K562 (cell line): ENCODE data around the gene MDM4. TPM values are rescaled to one million over a fixed set of nuclear protein-coding genes. Genes with fewer than 3 reads are reported as not detected.

ENCODE experiments used
- GABPB1 ChIP-seq: sonication (generic); formaldehyde crosslinking; IDR thresholded peaks from 2 replicates; pipeline ENCODE4 v1.8.0; 2022; ENCODE audit warnings: mild to moderate bottlenecking, missing genetic modification reagents
- KHSRP ChIP-seq: fragments of 450-650 bp; IDR thresholded peaks from 2 replicates; pipeline ENCODE4 v1.6.1; 2017
- MCM3 ChIP-seq: fragments of 450-650 bp; IDR thresholded peaks from 2 replicates; pipeline ENCODE4 v1.6.1; 2016
- NFE2L1 ChIP-seq: fragments of 450-650 bp; IDR thresholded peaks from 2 replicates; pipeline ENCODE4 v1.6.1; 2016; ENCODE audit warnings: missing genetic modification characterization, low read depth, mild to moderate bottlenecking, missing compliant biosample characterization, moderate library complexity, borderline replicate concordance
- PTRF ChIP-seq: fragments of 450-650 bp; IDR thresholded peaks from 2 replicates; pipeline ENCODE4 v1.6.1; 2016; ENCODE audit warnings: mild to moderate bottlenecking, missing genetic modification characterization, missing compliant biosample characterization
- RCOR1 ChIP-seq, 2 experiments: IDR thresholded peaks; 2 replicates each; pipeline ENCODE4 v1.6.1; 2012; ENCODE audit warnings: low read depth in 2 of 2, low read length in 2 of 2, borderline replicate concordance in 1 of 2, improper control_type of control experiment in 1 of 2
- ZFP30 ChIP-seq: fragments of 250-450 bp; sonication (Bioruptor Pico); IDR thresholded peaks from 2 replicates; pipeline ENCODE4 v1.8.0; 2022; ENCODE audit warnings: moderate library complexity, mild to moderate bottlenecking, inconsistent platforms, borderline replicate concordance
- ZNF551 ChIP-seq: fragments of 250-450 bp; sonication (Bioruptor Pico); IDR thresholded peaks from 2 replicates; pipeline ENCODE4 v1.5.0; 2021; ENCODE audit warnings: mild to moderate bottlenecking, moderate library complexity
- ZNF644 ChIP-seq: fragments of 200-800 bp; sonication (Bioruptor generic); IDR thresholded peaks from 2 replicates; pipeline ENCODE4 v1.6.1; 2016; ENCODE audit warnings: low read depth, missing genetic modification characterization, missing compliant biosample characterization
- ZZZ3 ChIP-seq: fragments of 450-650 bp; IDR thresholded peaks from 2 replicates; pipeline ENCODE4 v1.6.1; 2016; ENCODE audit warnings: antibody characterized with exemption, mild to moderate bottlenecking, moderate library complexity
- polyA plus RNA-seq, 8 experiments: library from polyadenylated mRNA; depleted of rRNA in 4 of 8; stranded (reverse) in 5 of 8; unstranded in 3 of 8; fragments of >200 nt; fragmentation: Nextera tagmentation in 2 of 8; fragmentation: Illumina TruSeq in 1 of 8; extraction: Ambion mirVana in 2 of 8; extraction: Trizol in 1 of 8; gene quantifications; 2 replicates each; pipeline versions ENCODE4 v1.2.1 to v1.2.3, GENCODE V29; 2011 to 2014; ENCODE audit warnings: inconsistent platforms in 1 of 8, missing spikeins in 1 of 8
- total RNA-seq, 7 experiments: library from RNA; depleted of rRNA in 6 of 7; stranded (reverse); fragments of >200 nt in 6 of 7; fragmentation: Illumina TruSeq in 2 of 7; extraction: Trizol in 2 of 7; gene quantifications; 2 replicates each; pipeline versions ENCODE4 v1.2.1 to v1.2.3, GENCODE V29; 2011 to 2021; ENCODE audit warnings: low replicate concordance in 1 of 7
- TF ChIP-seq, protein P1 (sequence below): IDR thresholded peaks from 2 replicates; pipeline ENCODE4 v1.6.1; 2012; ENCODE audit warnings: low read depth, low read length, improper control_type of control experiment, borderline replicate concordance
- TF ChIP-seq, protein P2 (sequence below): sonication (generic); formaldehyde crosslinking; IDR thresholded peaks from 2 replicates; pipeline ENCODE4 v1.8.1; 2023; ENCODE audit warnings: mild to moderate bottlenecking, missing genetic modification reagents, moderate library complexity
- TF ChIP-seq, protein P3 (sequence below): fragments of 450-650 bp; formaldehyde crosslinking; conservative IDR thresholded peaks from 2 replicates; pipeline ENCODE4 v1.4.0; 2022; ENCODE audit warnings: mild to moderate bottlenecking, missing genetic modification characterization
- TF ChIP-seq, protein P4 (sequence below): fragments of 450-650 bp; IDR thresholded peaks from 2 replicates; pipeline ENCODE4 v1.6.1; 2017; ENCODE audit warnings: antibody characterized with exemption, mild to moderate bottlenecking
- TF ChIP-seq, protein P5 (sequence below): IDR thresholded peaks from 3 replicates; pipeline ENCODE4 v1.6.1; 2011; ENCODE audit warnings: borderline replicate concordance, mild to moderate bottlenecking, moderate library complexity; ENCODE audit not compliant: insufficient read length; ENCODE audit errors: extremely low read depth

The MDM4 gene
- total and polyA plus RNA-seq, 9 of the 15 experiments (the other 6 are each of a cell fraction or from before 2014, with no cell fraction given), result 3.3 to 61.7 (median 21.2) TPM

DNA sequence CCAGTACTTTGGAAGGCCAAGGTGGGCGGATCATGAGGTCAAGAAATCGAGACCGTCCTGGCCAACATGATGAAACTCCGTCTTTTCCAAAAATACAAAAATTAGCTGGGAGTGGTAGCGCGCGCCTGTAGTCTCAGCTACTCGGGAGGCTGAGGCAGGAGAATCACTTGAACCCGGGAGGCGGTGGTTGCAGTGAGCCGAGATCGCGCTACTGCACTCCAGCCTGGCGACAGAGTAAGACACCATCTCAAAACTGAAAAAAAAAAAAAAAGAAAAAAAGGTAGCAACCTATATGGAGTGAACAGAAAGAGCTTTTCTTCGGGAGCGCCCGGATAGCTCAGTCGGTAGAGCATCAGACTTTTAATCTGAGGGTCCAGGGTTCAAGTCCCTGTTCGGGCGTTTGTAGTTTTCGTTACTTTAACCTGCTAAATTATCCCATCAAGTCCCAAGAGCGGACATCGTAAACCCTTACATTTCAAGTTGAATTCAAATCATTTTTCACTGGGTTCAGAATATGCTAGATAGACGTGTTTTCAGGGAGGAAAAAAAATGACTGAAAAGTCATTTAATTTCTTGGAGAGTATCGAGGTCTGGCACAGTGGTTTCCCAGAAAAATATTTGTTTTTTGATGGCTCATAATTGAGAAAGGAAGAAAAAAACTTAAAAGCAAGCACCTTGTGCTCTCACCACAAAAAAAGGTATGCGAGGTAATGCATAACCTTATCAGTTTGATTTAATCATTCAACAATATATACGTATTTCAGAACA lies 9.8 kb upstream of the MDM4 start (continued):
- TF ChIP-seq, protein P1, sequence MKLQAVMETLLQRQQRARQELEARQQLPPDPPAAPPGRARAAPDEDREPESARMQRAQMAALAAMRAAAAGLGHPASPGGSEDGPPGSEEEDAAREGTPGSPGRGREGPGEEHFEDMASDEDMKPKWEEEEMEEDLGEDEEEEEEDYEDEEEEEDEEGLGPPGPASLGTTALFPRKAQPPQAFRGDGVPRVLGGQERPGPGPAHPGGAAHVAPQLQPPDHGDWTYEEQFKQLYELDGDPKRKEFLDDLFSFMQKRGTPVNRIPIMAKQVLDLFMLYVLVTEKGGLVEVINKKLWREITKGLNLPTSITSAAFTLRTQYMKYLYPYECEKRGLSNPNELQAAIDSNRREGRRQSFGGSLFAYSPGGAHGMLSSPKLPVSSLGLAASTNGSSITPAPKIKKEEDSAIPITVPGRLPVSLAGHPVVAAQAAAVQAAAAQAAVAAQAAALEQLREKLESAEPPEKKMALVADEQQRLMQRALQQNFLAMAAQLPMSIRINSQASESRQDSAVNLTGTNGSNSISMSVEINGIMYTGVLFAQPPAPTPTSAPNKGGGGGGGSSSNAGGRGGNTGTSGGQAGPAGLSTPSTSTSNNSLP, result peak; percentile 77
- TF ChIP-seq, protein P2, sequence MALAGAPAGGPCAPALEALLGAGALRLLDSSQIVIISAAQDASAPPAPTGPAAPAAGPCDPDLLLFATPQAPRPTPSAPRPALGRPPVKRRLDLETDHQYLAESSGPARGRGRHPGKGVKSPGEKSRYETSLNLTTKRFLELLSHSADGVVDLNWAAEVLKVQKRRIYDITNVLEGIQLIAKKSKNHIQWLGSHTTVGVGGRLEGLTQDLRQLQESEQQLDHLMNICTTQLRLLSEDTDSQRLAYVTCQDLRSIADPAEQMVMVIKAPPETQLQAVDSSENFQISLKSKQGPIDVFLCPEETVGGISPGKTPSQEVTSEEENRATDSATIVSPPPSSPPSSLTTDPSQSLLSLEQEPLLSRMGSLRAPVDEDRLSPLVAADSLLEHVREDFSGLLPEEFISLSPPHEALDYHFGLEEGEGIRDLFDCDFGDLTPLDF (CRISPR knock-in tag), result no peak
- no peak for TF ChIP-seq NFE2L1 (tag)
- peak; percentile 85; the same call in 1 of the 2 replicates for TF ChIP-seq ZNF644 (tag)
- TF ChIP-seq, protein P3, sequence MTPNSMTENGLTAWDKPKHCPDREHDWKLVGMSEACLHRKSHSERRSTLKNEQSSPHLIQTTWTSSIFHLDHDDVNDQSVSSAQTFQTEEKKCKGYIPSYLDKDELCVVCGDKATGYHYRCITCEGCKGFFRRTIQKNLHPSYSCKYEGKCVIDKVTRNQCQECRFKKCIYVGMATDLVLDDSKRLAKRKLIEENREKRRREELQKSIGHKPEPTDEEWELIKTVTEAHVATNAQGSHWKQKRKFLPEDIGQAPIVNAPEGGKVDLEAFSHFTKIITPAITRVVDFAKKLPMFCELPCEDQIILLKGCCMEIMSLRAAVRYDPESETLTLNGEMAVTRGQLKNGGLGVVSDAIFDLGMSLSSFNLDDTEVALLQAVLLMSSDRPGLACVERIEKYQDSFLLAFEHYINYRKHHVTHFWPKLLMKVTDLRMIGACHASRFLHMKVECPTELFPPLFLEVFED (CRISPR knock-in tag), result peak; percentile 70; the same call in 1 of the 2 replicates
- TF ChIP-seq ZNF551 (CRISPR knock-in tag), result no peak
- peak in 1 of 2 experiments; percentile 47; a peak in 2 of 4 replicates for TF ChIP-seq RCOR1 (IDR thresholded peaks at IDR 0.05; ENCODE audit: borderline replicate concordance in 1 of 2, low read depth in 2 of 2, low read length in 2 of 2)
- TF ChIP-seq, protein P4, sequence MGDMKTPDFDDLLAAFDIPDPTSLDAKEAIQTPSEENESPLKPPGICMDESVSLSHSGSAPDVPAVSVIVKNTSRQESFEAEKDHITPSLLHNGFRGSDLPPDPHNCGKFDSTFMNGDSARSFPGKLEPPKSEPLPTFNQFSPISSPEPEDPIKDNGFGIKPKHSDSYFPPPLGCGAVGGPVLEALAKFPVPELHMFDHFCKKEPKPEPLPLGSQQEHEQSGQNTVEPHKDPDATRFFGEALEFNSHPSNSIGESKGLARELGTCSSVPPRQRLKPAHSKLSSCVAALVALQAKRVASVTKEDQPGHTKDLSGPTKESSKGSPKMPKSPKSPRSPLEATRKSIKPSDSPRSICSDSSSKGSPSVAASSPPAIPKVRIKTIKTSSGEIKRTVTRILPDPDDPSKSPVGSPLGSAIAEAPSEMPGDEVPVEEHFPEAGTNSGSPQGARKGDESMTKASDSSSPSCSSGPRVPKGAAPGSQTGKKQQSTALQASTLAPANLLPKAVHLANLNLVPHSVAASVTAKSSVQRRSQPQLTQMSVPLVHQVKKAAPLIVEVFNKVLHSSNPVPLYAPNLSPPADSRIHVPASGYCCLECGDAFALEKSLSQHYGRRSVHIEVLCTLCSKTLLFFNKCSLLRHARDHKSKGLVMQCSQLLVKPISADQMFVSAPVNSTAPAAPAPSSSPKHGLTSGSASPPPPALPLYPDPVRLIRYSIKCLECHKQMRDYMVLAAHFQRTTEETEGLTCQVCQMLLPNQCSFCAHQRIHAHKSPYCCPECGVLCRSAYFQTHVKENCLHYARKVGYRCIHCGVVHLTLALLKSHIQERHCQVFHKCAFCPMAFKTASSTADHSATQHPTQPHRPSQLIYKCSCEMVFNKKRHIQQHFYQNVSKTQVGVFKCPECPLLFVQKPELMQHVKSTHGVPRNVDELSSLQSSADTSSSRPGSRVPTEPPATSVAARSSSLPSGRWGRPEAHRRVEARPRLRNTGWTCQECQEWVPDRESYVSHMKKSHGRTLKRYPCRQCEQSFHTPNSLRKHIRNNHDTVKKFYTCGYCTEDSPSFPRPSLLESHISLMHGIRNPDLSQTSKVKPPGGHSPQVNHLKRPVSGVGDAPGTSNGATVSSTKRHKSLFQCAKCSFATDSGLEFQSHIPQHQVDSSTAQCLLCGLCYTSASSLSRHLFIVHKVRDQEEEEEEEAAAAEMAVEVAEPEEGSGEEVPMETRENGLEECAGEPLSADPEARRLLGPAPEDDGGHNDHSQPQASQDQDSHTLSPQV, result peak; percentile 72; the same call in 1 of the 2 replicates
- no peak for TF ChIP-seq PTRF (tag)
- TF ChIP-seq, protein P5, sequence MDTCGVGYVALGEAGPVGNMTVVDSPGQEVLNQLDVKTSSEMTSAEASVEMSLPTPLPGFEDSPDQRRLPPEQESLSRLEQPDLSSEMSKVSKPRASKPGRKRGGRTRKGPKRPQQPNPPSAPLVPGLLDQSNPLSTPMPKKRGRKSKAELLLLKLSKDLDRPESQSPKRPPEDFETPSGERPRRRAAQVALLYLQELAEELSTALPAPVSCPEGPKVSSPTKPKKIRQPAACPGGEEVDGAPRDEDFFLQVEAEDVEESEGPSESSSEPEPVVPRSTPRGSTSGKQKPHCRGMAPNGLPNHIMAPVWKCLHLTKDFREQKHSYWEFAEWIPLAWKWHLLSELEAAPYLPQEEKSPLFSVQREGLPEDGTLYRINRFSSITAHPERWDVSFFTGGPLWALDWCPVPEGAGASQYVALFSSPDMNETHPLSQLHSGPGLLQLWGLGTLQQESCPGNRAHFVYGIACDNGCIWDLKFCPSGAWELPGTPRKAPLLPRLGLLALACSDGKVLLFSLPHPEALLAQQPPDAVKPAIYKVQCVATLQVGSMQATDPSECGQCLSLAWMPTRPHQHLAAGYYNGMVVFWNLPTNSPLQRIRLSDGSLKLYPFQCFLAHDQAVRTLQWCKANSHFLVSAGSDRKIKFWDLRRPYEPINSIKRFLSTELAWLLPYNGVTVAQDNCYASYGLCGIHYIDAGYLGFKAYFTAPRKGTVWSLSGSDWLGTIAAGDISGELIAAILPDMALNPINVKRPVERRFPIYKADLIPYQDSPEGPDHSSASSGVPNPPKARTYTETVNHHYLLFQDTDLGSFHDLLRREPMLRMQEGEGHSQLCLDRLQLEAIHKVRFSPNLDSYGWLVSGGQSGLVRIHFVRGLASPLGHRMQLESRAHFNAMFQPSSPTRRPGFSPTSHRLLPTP, result peak; percentile 90
- no peak; the same call in 1 of the 2 replicates for TF ChIP-seq ZZZ3
- no peak for TF ChIP-seq MCM3
- TF ChIP-seq ZFP30, result peak; percentile 67; the same call in 1 of the 2 replicates
- TF ChIP-seq GABPB1 (CRISPR knock-in tag), result no peak
- TF ChIP-seq KHSRP, result no peak
